HFF-Myc (cell line): ENCODE measurements around the gene SPACA4.

Source experiments
- DNase-seq: peaks from one replicate; pipeline ENCODE4 v3.0.0-alpha.2; 2011; ENCODE audit warnings: low read depth; ENCODE audit errors: extremely low read depth
- H3K4me3 ChIP-seq: replicated peaks from 2 replicates; pipeline ENCODE4 v1.5.1; 2011; ENCODE audit warnings: low read depth, mild to moderate bottlenecking, control low read depth, low read length
- TF ChIP-seq, protein P1 (sequence below): IDR thresholded peaks from 2 replicates; pipeline ENCODE4 v1.5.1; 2012; ENCODE audit warnings: mild to moderate bottlenecking, low read depth, low read length, control low read depth; ENCODE audit errors: missing control alignments

SPACA4 gene

DNA sequence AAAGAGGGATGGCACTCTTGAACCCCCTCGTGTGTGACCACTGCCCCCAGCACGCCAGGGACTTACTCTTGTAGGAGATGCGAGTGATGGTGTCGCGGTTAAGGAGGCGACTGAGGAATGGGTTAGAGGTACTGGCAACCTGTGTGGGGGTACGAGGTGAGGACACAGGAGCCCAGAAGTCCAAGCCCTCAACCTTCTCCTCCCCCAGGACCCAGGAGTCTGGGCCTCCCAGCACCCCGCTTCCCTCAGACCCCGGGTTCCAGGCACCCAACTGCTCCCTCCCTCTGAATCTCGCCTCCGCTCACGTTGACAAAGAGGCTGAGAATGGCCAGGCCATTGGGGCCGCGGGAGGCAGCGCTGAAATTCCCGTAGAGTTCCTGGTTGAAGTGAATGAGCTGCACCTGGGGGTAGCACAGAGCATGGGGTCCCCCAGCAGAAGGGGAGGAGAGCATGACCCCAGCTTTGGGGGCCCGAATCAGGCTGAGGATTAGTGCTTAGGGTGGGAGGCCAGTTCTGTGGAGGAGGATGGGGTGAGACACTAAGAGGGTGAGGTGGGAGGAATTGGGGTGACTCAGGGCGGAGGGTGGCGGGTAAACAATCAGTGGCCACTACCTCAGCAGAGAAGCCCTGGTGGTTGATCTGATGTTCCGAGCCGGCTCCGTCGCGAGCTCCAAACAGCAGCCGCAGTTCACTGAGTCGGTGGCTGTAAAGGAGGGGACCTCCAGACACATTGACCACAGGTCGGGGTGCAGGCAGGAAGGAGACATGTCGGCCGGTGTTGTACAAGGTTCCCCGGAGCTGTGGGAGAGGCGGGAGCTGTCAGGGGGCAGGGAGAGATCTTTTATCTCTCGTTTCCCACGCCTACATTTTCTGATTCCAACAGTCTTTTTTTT, 33.2 kb downstream of the SPACA4 start:
- no peak overlapping the region for H3K4me3 ChIP-seq
- no peak for DNase-seq
- TF ChIP-seq, protein P1, sequence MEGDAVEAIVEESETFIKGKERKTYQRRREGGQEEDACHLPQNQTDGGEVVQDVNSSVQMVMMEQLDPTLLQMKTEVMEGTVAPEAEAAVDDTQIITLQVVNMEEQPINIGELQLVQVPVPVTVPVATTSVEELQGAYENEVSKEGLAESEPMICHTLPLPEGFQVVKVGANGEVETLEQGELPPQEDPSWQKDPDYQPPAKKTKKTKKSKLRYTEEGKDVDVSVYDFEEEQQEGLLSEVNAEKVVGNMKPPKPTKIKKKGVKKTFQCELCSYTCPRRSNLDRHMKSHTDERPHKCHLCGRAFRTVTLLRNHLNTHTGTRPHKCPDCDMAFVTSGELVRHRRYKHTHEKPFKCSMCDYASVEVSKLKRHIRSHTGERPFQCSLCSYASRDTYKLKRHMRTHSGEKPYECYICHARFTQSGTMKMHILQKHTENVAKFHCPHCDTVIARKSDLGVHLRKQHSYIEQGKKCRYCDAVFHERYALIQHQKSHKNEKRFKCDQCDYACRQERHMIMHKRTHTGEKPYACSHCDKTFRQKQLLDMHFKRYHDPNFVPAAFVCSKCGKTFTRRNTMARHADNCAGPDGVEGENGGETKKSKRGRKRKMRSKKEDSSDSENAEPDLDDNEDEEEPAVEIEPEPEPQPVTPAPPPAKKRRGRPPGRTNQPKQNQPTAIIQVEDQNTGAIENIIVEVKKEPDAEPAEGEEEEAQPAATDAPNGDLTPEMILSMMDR, result no peak

DNA sequence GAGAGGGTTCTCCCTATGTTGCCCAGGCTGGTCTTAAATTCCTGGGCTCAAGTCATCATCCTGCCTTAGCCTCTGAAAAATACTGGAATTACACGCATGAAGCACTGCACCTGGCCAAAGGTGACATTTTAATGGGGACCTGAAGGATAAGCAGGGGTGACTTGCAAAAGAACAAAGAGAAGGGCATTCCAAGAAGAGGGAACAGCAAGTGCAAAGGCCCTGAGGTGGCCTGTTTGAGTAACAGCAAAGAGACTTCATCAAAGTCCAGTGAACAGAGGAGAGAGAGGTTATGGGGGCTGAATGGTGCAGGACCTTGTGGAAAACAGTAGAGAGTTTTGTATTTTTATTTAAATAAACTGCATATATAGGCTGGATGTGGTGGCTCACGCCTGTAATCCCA, 35.3 kb downstream of the SPACA4 start:
- no peak overlapping the region for H3K4me3 ChIP-seq
- TF ChIP-seq, protein P1, result no peak
- no peak for DNase-seq

DNA sequence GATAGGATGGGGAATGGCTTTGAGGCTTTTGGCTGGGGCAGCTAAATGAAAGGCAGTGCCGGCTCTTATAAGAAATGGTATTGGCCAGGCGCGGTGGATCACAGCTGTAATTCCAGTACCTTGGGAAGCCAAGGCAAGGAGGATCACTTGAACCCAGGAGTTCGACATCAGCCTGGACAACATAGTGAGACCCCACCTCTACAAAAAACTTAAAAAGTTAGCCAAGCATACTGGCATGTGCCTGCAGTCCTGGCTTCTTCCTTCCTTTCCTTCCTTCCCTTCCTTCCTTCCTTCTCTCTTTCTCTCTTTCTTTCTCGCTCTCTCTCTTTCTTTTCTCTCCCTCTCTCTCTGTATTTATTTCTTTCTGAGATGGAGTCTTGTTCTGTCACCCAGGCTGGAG, 36.3 kb downstream of the SPACA4 start:
- no peak for DNase-seq
- H3K4me3 ChIP-seq, result no peak overlapping the region
- TF ChIP-seq, protein P1, result no peak

DNA sequence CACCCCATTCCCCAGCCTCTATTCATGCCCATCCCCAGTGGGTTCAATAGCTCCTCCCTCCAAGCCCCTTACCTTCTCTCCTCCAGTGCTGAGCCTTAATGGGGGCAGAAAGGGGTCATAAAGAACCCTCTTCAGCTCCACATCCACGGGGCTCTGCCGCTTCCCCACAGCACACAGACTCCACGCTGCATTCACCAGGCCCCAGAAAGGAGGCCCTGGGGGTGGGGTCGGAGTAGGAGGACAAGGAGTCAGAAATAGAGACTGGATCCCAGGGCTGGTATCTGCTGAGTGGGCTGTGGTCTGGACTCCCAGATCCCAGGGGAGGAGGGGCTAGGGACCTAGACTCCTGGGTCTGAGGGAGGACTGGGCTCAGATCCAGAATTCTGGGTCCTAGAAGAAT, 37.8 kb downstream of the SPACA4 start:
- TF ChIP-seq, protein P1, result no peak
- H3K4me3 ChIP-seq, result no peak overlapping the region
- DNase-seq, result no peak

DNA sequence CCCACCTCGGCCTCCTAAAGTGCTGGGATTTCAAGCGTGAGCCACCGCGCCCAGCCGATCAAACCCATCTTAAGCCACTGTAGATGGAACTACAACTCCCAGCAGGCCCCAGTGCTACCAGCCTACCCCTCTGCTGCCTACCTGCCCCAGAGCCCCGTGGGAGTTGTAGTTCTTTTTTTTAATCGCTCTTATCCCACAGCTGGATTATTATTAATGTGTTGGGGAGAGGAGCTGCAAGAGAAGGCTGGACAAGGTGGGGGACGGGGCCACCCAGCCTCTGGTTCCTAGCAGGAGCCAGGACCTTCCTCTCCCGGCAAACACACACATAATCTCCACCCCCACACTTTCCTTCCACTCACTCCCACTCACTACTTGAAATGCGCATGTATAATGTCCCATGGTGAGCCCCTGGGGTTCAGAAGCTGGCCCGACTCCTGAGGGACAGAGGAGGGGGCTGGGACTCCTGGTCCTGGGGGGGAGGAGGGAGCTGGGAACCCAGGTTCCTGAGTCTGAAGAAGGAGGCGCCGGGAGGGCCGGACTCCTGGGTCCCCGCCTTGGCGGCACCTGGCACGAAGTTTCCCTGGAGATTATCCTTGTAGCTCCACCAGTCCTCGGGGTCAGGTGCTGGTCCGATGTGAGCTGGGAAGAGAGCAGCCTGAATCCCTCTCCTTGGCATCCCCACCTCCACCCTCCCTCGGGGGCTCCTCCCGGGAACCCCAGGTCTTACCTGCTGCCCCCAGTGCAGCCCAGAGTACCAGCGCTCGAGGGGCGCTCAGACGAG, 38.5 kb downstream of the SPACA4 start:
- H3K4me3 ChIP-seq, result peak overlapping the region; percentile 58
- TF ChIP-seq, protein P1, result no peak
- DNase-seq, result no peak

DNA sequence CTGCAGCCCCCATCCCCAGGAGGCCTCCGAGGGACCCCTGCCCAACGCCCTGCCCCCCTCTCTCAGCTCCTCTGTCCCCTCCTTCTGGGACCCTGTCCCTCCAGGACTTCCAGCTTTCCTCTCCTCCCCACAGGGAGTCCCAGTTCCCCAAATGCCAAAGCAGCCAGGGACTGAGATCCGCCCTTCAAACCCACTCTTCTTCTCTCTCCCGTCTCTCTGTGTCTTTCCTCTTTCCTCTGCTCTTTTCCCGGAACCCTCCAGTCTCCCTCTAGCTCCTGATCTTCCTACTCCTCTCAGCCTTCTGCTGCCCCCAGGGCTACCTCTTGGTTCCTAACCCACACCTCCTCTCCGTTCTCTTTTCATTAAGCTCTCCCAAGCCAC, 39.1 kb downstream of the SPACA4 start:
- no peak for DNase-seq
- TF ChIP-seq, protein P1, result no peak
- H3K4me3 ChIP-seq, result peak overlapping the region; percentile 58
